ENCODE results near the gene APOC4.
A peak's percentile ranks its signal among the peaks of the same experiment; 100 is the strongest.

Gene APOC4

DNA sequence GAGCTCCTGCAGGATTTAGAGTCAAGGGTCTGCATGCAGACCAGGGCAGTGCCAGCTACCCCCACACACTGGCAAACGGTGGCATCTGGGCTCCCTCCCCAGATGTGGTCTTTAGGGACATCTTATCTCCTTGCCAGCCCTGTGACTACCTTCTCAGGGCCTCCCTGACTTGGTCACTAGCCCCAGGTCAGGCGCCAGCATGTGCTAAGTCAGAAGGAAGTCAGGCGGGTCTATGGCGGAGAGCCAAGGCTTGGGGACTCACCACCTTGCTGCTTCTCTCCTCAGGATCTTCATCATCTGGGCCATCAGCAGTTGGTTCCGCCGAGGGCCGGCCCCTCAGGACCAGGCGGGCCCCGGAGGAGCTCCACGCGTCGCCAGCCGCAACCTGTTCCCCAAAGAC is 30.8 kb downstream of the APOC4 start:
- no peak for DNase-seq
- no peak overlapping the region for H3K27ac Mint-ChIP-seq
- H3K36me3 Mint-ChIP-seq (ENCODE audit: low read depth) = peaks cover 30% of the 10 kb centered on the region
- H3K4me3 Mint-ChIP-seq = no peak overlapping the region
- TF ChIP-seq, protein P1, sequence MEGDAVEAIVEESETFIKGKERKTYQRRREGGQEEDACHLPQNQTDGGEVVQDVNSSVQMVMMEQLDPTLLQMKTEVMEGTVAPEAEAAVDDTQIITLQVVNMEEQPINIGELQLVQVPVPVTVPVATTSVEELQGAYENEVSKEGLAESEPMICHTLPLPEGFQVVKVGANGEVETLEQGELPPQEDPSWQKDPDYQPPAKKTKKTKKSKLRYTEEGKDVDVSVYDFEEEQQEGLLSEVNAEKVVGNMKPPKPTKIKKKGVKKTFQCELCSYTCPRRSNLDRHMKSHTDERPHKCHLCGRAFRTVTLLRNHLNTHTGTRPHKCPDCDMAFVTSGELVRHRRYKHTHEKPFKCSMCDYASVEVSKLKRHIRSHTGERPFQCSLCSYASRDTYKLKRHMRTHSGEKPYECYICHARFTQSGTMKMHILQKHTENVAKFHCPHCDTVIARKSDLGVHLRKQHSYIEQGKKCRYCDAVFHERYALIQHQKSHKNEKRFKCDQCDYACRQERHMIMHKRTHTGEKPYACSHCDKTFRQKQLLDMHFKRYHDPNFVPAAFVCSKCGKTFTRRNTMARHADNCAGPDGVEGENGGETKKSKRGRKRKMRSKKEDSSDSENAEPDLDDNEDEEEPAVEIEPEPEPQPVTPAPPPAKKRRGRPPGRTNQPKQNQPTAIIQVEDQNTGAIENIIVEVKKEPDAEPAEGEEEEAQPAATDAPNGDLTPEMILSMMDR (IDR thresholded peaks at IDR 0.05) = no peak
- no peaks in the 10 kb centered on the region for H3K9me3 Mint-ChIP-seq
- no peaks in the 10 kb centered on the region for H3K4me1 Mint-ChIP-seq
- H3K27me3 Mint-ChIP-seq (ENCODE audit: low read depth, poor library complexity) = no peaks in the 10 kb centered on the region

DNA sequence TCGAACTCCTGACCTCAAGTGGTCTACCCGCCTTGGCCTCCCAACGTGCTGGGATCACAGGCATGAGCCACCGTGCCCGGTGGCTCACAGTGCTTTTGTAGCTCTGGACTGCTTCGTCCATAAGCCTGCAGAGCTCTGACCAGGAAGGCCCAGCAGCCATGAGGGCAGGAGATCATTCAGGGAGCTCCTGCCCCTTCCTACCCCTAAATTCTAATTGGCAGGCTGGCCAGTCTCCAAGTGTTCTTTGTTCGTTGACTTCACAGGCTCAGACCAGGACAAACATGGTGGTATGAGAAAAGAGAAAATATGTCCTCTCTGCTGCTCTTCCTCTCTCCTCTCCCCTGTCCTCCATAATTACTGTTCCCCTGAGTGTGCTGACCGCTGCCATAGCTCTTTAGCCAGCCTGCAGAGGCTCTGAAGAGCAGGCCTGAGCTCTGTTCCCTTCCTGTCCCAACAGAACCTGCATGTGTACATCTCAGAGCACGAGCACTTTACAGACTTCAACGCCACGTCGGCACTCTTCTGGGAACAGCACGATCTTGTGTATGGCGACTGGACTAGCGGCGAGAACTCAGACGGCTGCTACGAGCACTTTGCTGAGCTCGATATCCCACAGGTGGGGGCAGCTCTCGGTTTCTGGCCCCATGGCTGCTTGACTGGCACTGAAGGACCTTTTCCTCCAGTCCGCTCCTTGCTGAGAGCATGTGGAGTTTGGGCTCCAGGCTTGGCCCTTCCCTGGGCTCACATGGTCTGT is 32.1 kb downstream of the APOC4 start:
- Mint-ChIP-seq H3K27ac (no peak overlapping the region), H3K36me3 (ENCODE audit: low read depth) (peaks cover 33% of the 10 kb centered on the region), H3K27me3 (ENCODE audit: low read depth, poor library complexity) (no peaks in the 10 kb centered on the region), H3K9me3 (no peaks in the 10 kb centered on the region), H3K4me1 (no peaks in the 10 kb centered on the region), H3K4me3 (no peak overlapping the region)
- DNase-seq = no peak
- TF ChIP-seq, protein P1 (IDR thresholded peaks at IDR 0.05) = no peak

DNA sequence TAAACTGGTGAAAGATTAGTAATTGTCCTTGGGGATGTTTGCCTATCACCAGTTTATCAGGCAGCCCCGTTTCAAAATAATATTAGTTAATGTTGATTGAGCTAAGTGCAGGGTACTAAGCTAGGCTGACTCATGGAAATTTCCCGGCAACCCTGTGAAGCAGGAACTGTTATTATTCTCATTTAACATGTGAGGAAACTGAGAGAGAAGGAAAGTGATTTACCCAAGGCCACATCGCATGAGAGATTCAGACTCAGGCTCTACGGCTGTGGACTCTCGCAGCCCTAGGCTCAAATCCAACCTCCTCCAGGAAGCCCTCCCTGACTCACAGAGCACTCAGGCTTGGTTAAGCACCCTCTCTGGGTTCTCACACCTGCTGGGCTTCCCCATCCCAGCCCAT is 32.8 kb downstream of the APOC4 start:
- Mint-ChIP-seq H3K27ac (no peak overlapping the region), H3K4me1 (no peaks in the 10 kb centered on the region), H3K9me3 (no peaks in the 10 kb centered on the region), H3K36me3 (ENCODE audit: low read depth) (peaks cover 34% of the 10 kb centered on the region), H3K4me3 (no peak overlapping the region), H3K27me3 (ENCODE audit: low read depth, poor library complexity) (no peaks in the 10 kb centered on the region)
- no peak for DNase-seq
- TF ChIP-seq, protein P1 (IDR thresholded peaks at IDR 0.05) = no peak

DNA sequence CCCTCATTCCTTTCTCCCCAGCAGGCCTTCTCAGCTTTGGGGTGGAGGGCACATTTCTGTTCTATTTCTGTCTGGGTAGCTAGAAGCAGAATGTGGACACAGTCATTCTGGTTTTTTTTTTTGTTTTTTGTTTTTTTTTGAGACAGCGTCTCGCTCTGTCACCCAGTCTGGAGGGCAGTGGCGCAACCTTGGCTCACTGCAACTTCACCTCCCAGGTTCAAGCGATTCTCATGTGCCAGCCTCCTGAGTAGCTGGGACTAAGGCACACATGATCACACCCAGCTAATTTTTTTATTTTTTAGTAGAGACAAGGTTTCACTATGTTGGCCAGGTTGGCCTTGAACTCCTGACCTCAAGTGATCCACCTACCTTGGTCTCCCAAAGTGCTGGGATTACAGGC is 33.4 kb downstream of the APOC4 start:
- Mint-ChIP-seq H3K4me1 (no peaks in the 10 kb centered on the region), H3K4me3 (no peak overlapping the region), H3K27me3 (ENCODE audit: low read depth, poor library complexity) (no peaks in the 10 kb centered on the region), H3K9me3 (no peaks in the 10 kb centered on the region), H3K36me3 (ENCODE audit: low read depth) (peaks cover 33% of the 10 kb centered on the region), H3K27ac (no peak overlapping the region)
- no peak for DNase-seq
- TF ChIP-seq, protein P1 (IDR thresholded peaks at IDR 0.05) = no peak

DNA sequence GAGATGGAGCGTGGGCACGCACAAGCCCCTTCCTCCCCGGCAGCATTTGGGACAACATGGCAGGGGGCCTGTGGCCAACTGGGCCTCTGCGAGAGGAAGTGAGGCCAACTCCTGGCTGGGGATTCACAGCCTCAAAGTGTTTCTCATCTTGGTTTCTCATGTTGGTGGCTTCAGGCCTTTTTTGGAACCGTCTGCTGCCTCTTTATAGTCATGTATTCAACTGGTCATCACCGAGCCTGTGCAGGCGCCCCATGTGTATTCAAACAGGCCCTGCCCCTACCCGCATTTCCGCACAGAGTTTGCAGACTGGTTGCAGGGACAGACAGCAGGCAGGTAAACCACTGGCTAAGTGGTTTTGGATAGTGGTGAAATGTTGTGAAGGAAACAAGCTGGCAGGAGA is 42.0 kb downstream of the APOC4 start:
- Mint-ChIP-seq H3K4me3 (no peak overlapping the region), H3K27me3 (ENCODE audit: low read depth, poor library complexity) (no peaks in the 10 kb centered on the region), H3K27ac (peak overlapping the region; percentile 96), H3K36me3 (ENCODE audit: low read depth) (peaks cover 26% of the 10 kb centered on the region), H3K4me1 (no peaks in the 10 kb centered on the region), H3K9me3 (no peaks in the 10 kb centered on the region)
- TF ChIP-seq, protein P1 (IDR thresholded peaks at IDR 0.05) = no peak
- no peak for DNase-seq

DNA sequence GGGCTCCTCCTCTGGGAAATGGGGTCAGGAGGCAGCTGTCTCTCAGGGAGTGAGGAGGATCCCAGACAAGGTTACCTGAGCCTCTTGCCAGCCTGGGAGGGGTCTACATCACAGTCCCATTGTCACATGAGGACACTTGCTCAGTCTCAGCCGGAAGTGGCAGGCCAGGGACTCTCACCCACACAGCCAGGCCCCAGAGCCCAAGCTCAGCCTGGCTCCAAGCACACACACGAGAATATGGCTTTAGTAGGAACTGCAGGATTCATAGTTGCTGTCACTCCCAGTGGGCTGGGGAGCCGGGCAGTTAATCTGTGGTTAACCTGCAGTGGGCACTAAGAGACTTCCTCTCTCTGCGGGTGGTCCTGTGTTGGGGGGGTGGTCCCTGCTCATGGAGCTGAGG is 43.4 kb downstream of the APOC4 start:
- Mint-ChIP-seq H3K27me3 (ENCODE audit: low read depth, poor library complexity) (no peaks in the 10 kb centered on the region), H3K4me1 (no peaks in the 10 kb centered on the region), H3K36me3 (ENCODE audit: low read depth) (peaks cover 18% of the 10 kb centered on the region), H3K9me3 (no peaks in the 10 kb centered on the region), H3K27ac (no peak overlapping the region), H3K4me3 (no peak overlapping the region)
- TF ChIP-seq, protein P1 (IDR thresholded peaks at IDR 0.05) = no peak
- no peak for DNase-seq
